CD4-positive, alpha-beta T cell (primary cell): Measurements from ENCODE around the gene ADAMTS3. TPM values are rescaled to one million over a fixed set of nuclear protein-coding genes. Genes with fewer than 3 reads are reported as not detected.

Experiments
- ATAC-seq: fragments of 200-7000 bp; cut with Tn5 transposase; one replicate; pipeline ENCODE4 v1.10.0; 2022; ENCODE audit warnings: mild to moderate bottlenecking; ENCODE audit not compliant: poor library complexity
- CTCF ChIA-PET: fragments of 350-600 bp; sonication (Branson Sonifier 250); formaldehyde crosslinking; loops from one replicate; lab custom pipeline; 2021; ENCODE audit warnings: antibody characterized with exemption, inconsistent platforms; lab: Charles Lee
- POLR2A ChIA-PET: fragments of 350-600 bp; sonication (Branson Sonifier 250); formaldehyde crosslinking; loops from one replicate; lab custom pipeline; 2021; ENCODE audit warnings: antibody characterized with exemption, inconsistent platforms; lab: Charles Lee
- DNase-seq, 14 experiments: peaks; one replicate each; pipeline ENCODE4 v3.0.0-alpha.2; 2013 to 2020; ENCODE audit warnings: mixed read lengths in 2 of 14
- H3K27ac ChIP-seq, 2 donors: one replicate each; pipeline versions ENCODE4 v1.5.1 to v1.7.0; 2013; ENCODE audit warnings: low read length in 2 of 2, low read depth in 1 of 2, mild to moderate bottlenecking in 1 of 2
- H3K27me3 ChIP-seq, 2 experiments: 1 replicate in 1 of 2; 2 replicates in 1 of 2; pipeline versions ENCODE4 v1.6.1 to v1.7.0; 2013; ENCODE audit warnings: low read length in 2 of 2, control low read depth in 1 of 2, mild to moderate bottlenecking in 1 of 2, moderate library complexity in 1 of 2; ENCODE audit not compliant: insufficient read depth in 2 of 2, control insufficient read depth in 1 of 2
- H3K36me3 ChIP-seq: one replicate; pipeline ENCODE4 v1.6.1; 2013; ENCODE audit warnings: low read length, control low read depth; ENCODE audit not compliant: insufficient read depth
- H3K4me1 ChIP-seq: one replicate; pipeline ENCODE4 v1.6.1; 2013; ENCODE audit warnings: low read length, control low read depth; ENCODE audit not compliant: insufficient read depth
- H3K4me3 ChIP-seq: one replicate; pipeline ENCODE4 v1.5.1; 2013; ENCODE audit warnings: mild to moderate bottlenecking, low read length, moderate library complexity
- H3K9me3 ChIP-seq, 2 experiments: 1 replicate in 1 of 2; 2 replicates in 1 of 2; pipeline versions ENCODE4 v1.6.1 to v1.7.0; 2013; ENCODE audit warnings: low read length in 2 of 2, mild to moderate bottlenecking in 2 of 2, control low read depth in 1 of 2, moderate library complexity in 1 of 2; ENCODE audit not compliant: control insufficient read depth in 1 of 2, insufficient read depth in 1 of 2
- H3K27ac Mint-ChIP-seq: one replicate; pipeline ENCODE4 v1.8.0; 2020; ENCODE audit warnings: mixed read lengths
- H3K27me3 Mint-ChIP-seq: one replicate; pipeline ENCODE4 v1.8.0; 2021; ENCODE audit warnings: mixed read lengths
- H3K36me3 Mint-ChIP-seq: one replicate; pipeline ENCODE4 v1.8.0; 2021; ENCODE audit warnings: low read depth, mixed read lengths
- H3K4me1 Mint-ChIP-seq: one replicate; pipeline ENCODE4 v1.8.0; 2021; ENCODE audit warnings: low read depth, mixed read lengths
- H3K4me3 Mint-ChIP-seq: one replicate; pipeline ENCODE4 v1.8.0; 2020; ENCODE audit warnings: mild to moderate bottlenecking, mixed read lengths
- H3K9me3 Mint-ChIP-seq: one replicate; pipeline ENCODE4 v1.8.0; 2020; ENCODE audit warnings: mixed read lengths
- intact Hi-C, 2 experiments: fragments of 100-400 bp; cut with DNase I in 1 of 2; cut with micrococcal nuclease in 1 of 2; formaldehyde crosslinking; loops; one replicate each; pipeline versions ENCODE4 v1.15.1 to v1.9.0; 2023 to 2025; cut with DNase I, micrococcal nuclease
- total RNA-seq, 174 experiments: library from RNA in 2 of 174; stranded (reverse) in 2 of 174; gene quantifications; one replicate each; pipeline ENCODE4 v1.2.3 and lab custom pipeline; 2021 to 2026
- TF ChIP-seq, protein P1 (sequence below): fragments of 200-600 bp; IDR thresholded peaks from one replicate; pipeline ENCODE4 v1.8.0; 2022; ENCODE audit warnings: antibody characterized with exemption, mild to moderate bottlenecking

Gene ADAMTS3
- total RNA-seq, 2 experiments from 2014 or later, result not detected

DNA sequence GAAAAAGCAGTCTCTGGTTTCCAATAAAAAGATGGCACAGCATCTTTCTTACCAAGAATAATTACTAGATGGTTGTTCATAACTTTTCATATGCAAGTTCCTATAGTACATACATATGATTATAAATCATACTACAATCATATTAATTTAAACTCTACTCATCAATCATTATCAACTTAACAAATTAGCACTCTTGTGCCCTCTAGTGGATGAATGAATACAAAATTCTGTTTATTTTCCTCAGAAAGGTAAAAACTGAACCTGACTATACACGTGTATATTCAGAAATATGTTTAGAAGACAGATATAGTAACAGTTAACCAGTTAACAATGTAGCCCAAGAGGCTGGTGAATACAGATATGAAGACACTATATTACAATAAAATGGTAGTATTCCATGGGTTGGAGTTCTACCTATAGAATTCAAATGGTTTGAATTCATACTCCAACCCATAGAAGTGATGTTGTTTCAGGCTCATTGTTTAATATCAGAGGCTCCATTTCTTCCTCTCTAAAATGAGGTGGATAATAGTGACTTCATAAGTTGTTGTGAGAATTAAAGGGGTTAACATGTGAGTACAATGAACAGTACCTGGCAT, 100.0 kb downstream of the ADAMTS3 start:
- Mint-ChIP-seq H3K36me3 (no peaks in the 10 kb centered on the region), H3K4me3 (no peak overlapping the region), H3K27me3 (peaks cover 3% of the 10 kb centered on the region), H3K27ac (no peak overlapping the region), H3K4me1 (no peaks in the 10 kb centered on the region), H3K9me3 (no peaks in the 10 kb centered on the region)
- intact Hi-C loops, result no loop called here
- CTCF ChIA-PET, result no interaction called here
- Histone ChIP-seq H3K4me3 (no peak overlapping the region), H3K36me3 (no peaks in the 10 kb centered on the region), H3K27me3 (no peaks in the 10 kb centered on the region), H3K9me3 (no peaks in the 10 kb centered on the region), H3K4me1 (no peaks in the 10 kb centered on the region), H3K27ac (no peak overlapping the region)
- POLR2A ChIA-PET, result no interaction called here
- TF ChIP-seq, protein P1, sequence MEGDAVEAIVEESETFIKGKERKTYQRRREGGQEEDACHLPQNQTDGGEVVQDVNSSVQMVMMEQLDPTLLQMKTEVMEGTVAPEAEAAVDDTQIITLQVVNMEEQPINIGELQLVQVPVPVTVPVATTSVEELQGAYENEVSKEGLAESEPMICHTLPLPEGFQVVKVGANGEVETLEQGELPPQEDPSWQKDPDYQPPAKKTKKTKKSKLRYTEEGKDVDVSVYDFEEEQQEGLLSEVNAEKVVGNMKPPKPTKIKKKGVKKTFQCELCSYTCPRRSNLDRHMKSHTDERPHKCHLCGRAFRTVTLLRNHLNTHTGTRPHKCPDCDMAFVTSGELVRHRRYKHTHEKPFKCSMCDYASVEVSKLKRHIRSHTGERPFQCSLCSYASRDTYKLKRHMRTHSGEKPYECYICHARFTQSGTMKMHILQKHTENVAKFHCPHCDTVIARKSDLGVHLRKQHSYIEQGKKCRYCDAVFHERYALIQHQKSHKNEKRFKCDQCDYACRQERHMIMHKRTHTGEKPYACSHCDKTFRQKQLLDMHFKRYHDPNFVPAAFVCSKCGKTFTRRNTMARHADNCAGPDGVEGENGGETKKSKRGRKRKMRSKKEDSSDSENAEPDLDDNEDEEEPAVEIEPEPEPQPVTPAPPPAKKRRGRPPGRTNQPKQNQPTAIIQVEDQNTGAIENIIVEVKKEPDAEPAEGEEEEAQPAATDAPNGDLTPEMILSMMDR, result peak; percentile 26
- ATAC-seq, result no peak
- peak in 2 of 14 experiments; percentile 1 for DNase-seq

GRCh38 chr4:72467633-72468032, 101.4 kb downstream of the ADAMTS3 start:
- no peaks in the 10 kb centered on the region for H3K4me1 ChIP-seq
- TF ChIP-seq, protein P1, result no peak
- DNase-seq (no peak), ATAC-seq (no peak)
- H3K4me3 Mint-ChIP-seq, result no peak overlapping the region
- no peaks in the 10 kb centered on the region for H3K9me3 Mint-ChIP-seq
- no peaks in the 10 kb centered on the region for H3K36me3 Mint-ChIP-seq
- H3K9me3 ChIP-seq, result no peaks in the 10 kb centered on the region
- H3K27ac ChIP-seq, result no peak overlapping the region
- no peak overlapping the region for H3K4me3 ChIP-seq
- H3K27me3 Mint-ChIP-seq, result peaks cover 3% of the 10 kb centered on the region
- H3K27ac Mint-ChIP-seq, result no peak overlapping the region
- ChIA-PET POLR2A (no interaction called here), CTCF (no interaction called here)
- no peaks in the 10 kb centered on the region for H3K4me1 Mint-ChIP-seq
- intact Hi-C loops, result no loop called here
- H3K36me3 ChIP-seq, result no peaks in the 10 kb centered on the region
- H3K27me3 ChIP-seq, result no peaks in the 10 kb centered on the region

DNA sequence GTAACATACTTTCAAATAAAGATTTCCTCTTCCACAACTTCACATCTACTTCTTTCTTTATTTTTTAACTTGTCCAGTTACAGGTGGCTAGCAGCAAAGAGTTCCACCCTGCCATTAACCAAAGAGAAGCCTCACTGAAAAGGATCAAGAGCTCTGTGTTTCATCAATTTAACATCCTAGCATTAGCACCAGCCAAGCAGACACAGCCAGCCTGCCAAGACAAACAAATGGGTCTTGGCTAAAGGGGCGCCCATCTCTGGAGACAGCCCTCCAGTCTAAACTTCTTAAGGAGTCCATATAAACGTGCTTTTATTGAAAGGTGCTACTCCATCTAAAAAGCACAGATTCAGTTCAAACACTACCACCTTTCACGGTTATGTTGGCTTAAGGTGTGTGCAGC, 105.3 kb downstream of the ADAMTS3 start:
- Mint-ChIP-seq H3K4me1 (no peaks in the 10 kb centered on the region), H3K4me3 (no peak overlapping the region), H3K27me3 (peaks cover 8% of the 10 kb centered on the region), H3K36me3 (no peaks in the 10 kb centered on the region), H3K27ac (no peak overlapping the region), H3K9me3 (no peaks in the 10 kb centered on the region)
- no peak for DNase-seq
- ChIA-PET POLR2A (no interaction called here), CTCF (interaction anchor here (0.7 kb wide), 1 partner anchor 1978 kb away, joined by 3 read pairs; no protein-coding TSS in a partner anchor)
- Histone ChIP-seq H3K4me1 (no peaks in the 10 kb centered on the region), H3K4me3 (no peak overlapping the region), H3K9me3 (no peaks in the 10 kb centered on the region), H3K27ac (no peak overlapping the region), H3K27me3 (no peaks in the 10 kb centered on the region), H3K36me3 (no peaks in the 10 kb centered on the region)
- no peak for ATAC-seq
- TF ChIP-seq, protein P1, result no peak
- intact Hi-C loops, result no loop called here
